GM12801 (cell line): ENCODE measurements around the gene ENAH.

Experiments used
- TF ChIP-seq, protein P1 (sequence below): IDR thresholded peaks from one replicate; pipeline ENCODE4 v1.5.1; 2011; ENCODE audit warnings: control low read depth; ENCODE audit not compliant: insufficient read length; ENCODE audit errors: extremely low read depth

ENAH gene

DNA sequence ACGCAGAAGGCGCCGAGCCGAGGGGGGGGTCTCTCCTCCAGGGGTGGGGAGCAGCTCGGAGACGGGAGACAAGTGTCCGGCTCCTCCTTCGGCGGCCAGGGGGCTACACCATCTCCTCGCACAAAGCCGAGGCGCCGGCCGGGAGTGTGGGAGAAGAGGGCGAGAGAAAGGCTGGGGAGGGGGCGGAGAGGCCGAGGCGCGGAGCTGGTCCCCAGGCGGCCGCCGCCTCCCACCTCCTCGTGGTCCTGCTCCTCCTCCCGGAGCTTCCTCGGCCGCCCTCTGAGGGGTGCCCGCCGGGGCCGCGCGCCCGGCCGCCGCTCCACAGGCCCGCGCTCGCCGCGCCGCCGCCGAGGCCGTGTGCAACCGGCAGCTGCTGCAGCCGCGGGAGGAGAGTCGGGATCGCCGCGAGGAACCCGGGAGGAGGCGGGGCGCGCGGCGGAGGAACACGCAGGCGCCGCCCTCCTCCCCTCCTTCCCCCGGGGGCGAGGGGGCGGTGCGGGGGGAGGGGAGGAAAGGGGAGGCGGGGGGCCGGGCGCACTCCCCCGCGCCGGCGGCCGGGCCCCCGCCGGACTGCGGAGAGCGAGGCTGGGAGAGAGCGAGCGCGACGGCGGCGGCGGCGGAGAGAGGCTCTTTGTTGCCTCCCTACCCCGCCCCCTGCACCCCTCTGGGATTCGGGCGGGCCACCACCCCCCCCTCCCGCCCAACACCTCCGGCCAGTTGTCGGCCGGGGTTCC, at the start of gene ENAH:
Gene ENAH, minus strand, starts transcription at position 395 of the 734 bp plus-strand sequence. CDS start 433 bp downstream, outside the sequence.
- TF ChIP-seq, protein P1, sequence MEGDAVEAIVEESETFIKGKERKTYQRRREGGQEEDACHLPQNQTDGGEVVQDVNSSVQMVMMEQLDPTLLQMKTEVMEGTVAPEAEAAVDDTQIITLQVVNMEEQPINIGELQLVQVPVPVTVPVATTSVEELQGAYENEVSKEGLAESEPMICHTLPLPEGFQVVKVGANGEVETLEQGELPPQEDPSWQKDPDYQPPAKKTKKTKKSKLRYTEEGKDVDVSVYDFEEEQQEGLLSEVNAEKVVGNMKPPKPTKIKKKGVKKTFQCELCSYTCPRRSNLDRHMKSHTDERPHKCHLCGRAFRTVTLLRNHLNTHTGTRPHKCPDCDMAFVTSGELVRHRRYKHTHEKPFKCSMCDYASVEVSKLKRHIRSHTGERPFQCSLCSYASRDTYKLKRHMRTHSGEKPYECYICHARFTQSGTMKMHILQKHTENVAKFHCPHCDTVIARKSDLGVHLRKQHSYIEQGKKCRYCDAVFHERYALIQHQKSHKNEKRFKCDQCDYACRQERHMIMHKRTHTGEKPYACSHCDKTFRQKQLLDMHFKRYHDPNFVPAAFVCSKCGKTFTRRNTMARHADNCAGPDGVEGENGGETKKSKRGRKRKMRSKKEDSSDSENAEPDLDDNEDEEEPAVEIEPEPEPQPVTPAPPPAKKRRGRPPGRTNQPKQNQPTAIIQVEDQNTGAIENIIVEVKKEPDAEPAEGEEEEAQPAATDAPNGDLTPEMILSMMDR: no peak

DNA sequence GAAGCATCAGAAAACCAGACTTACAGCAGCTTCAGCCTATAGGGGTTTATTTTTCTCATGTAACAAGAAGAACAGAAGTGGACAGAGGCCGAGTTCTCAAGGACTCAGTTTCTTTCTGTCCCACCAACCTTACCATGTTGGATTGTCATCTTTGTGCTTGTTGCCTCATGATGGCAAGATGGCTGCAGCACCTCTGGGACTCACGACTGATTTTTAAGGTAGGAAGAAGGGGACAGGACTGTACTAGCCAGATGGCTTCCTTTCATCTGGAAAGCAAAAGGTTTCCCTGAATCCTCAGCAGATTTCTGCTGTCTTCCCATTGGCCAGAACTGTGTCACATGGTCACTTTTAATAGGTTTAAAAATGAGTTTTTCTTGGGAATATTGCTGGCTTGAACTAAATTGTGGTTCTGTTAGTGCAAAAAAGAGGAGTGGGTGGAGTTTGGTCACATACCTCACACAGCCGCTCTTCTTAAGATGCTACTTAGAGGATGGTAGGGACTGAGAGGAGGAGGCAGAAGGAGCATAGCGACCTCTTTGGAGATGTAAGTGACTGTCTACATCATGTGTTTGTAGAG, 48.1 kb upstream of the ENAH start:
- TF ChIP-seq, protein P1: no peak

DNA sequence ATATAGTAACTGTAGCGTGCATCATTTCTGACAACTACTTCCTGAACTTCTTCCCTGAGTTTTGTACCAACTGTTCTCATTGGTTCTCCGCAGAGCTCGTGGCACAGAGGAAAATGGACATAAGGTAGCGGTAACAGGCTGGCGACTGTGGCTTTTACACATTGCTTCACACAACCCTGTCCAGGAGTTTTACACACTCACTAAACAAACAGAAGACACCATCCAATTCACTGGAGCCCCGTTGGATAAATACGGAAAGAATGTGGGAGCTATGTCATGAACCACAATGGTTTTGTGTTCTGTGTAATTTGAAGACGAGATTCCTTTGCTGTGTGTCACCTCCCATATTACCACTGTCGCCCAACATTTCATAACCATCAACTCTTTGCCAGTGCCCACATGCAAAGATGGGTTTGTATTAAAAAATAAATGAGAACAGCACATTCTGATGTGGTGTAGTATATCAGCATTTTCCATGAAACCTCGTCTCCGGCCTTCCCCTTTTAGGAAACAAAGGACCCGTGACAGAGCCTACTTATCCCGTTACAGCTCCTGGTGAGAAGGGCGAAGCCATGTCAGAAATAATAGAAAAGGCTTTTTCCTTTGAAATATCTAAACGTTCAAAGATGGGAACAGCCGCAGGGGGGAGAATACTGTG, 47.4 kb upstream of the ENAH start:
- TF ChIP-seq, protein P1: no peak

DNA sequence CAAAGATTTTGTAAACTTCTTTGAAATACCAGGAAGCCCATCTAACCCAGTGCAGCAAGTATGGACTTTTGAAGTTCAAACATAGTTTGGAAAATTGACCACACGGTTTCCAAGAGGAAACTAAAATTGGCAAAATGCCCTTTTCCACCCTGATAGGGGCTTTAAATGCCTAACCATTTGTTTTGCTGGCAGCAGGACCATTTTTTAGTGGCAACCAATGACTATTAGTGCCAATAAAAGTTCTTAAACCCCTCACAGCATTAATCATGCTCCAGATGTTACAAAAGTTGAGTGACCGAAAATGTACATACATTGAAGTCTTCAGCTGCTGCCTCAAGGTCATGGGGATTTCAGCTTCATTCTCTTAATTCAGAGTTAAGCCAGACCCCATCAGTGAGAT, 46.4 kb upstream of the ENAH start:
- TF ChIP-seq, protein P1: no peak

DNA sequence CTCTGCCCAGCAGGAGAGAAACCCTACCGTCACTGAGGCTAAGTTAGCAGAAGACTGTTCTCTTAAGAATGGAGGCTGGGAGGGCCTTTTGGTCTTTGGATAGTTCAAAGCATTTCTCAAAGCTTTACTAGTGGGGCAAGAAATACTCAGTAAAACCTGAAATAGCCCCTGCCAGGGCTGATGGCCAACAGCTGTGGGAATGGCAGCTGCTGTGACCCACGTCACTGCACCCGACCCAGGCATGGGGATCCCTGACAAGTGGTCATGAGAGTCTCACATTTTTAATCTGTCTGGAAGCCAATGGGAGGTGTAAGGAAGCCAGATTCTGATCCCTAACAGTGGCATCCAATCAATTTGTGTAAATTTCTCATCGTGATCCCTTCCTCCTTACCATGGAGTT, 44.5 kb upstream of the ENAH start:
- TF ChIP-seq, protein P1: no peak

DNA sequence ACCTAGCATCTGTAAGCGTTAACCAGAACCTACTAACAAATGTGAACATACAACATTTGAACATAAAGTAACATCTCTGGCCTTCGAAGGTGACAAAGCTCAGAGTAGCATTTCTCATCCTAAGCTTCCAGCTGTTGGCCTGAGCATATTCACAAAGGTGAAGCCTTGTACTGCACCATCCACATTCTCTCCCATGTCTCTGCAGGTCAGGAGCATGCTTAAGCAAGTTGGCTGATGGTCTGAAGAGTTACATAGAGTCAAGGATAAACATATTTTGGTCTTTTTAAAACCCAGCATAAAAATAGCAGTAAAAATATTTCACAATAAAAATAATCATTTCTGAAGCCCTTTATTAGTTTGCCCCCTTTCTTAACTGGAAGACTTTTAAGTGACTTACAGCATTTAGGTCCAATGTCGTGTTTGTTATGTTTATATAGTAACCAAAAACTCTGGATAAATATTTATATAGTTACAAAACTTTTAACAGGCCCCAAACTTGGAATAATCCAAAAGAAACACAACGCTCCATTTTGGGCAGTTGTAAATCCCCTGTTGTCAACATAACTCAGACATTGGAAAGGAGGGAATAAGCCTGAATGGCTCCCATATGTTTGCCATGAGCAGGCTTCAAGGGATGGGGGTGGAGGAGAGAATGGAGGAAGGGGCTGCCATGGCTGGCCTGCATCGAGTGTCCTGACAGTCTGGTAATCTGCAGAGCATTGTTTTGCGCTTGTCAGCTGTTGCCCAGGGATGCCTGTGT, 42.8 kb upstream of the ENAH start:
- TF ChIP-seq, protein P1: no peak

DNA sequence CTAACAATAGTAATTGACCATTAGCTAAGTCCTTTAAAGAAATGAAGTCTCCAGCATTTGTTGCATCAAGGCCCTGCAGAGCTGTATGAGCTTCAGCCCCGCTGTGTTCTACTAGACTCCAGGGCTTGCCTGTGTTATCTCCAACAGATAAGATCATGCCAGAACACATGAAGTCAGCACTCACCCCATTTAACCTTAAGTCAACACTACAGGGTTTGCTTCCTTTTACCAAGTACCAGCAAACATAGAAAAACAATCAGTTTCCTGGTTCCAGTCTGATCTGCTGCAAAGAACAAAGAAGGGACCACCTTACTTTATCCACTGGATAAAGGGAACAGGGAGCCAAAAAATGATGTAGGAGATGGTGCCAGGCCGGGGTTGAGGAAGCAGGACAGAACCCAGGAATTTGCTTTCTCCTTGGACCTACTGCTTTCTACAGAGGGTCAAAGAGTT, 41.3 kb upstream of the ENAH start:
- TF ChIP-seq, protein P1: no peak
